GM10266 (cell line): ENCODE measurements around the gene ANKFN1.

Experiments
- DNase-seq: peaks from one replicate; pipeline ENCODE4 v3.0.0; 2012; ENCODE audit errors: extremely low spot score
- TF ChIP-seq, protein P1 (sequence below): IDR thresholded peaks from 2 replicates; pipeline ENCODE4 v1.5.1; 2012; ENCODE audit warnings: mild to moderate bottlenecking, low read depth; ENCODE audit not compliant: control insufficient read depth, insufficient read depth; ENCODE audit errors: missing control alignments

ANKFN1 gene

DNA sequence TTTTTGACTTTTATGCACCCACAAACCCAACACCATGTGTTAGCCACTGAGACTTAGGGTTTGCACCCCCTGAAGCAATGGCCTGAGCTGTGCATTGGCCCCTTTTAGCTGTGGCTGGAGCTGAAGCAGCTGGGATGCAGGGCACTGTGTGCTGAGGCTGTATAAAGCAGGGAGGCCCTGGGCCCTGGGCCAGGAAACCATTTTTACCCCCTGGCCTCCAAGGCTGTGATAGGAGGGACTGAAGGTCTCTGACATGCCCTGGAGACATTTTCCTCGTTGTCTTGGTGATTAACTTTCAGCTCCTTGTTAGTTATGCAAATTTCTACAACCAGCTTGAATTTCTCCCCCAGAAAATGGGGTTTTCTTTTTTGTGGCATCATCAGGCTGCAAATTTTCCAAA lies 6.7 kb upstream of the ANKFN1 start:
- no peak for DNase-seq
- TF ChIP-seq, protein P1, sequence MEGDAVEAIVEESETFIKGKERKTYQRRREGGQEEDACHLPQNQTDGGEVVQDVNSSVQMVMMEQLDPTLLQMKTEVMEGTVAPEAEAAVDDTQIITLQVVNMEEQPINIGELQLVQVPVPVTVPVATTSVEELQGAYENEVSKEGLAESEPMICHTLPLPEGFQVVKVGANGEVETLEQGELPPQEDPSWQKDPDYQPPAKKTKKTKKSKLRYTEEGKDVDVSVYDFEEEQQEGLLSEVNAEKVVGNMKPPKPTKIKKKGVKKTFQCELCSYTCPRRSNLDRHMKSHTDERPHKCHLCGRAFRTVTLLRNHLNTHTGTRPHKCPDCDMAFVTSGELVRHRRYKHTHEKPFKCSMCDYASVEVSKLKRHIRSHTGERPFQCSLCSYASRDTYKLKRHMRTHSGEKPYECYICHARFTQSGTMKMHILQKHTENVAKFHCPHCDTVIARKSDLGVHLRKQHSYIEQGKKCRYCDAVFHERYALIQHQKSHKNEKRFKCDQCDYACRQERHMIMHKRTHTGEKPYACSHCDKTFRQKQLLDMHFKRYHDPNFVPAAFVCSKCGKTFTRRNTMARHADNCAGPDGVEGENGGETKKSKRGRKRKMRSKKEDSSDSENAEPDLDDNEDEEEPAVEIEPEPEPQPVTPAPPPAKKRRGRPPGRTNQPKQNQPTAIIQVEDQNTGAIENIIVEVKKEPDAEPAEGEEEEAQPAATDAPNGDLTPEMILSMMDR: no peak

DNA sequence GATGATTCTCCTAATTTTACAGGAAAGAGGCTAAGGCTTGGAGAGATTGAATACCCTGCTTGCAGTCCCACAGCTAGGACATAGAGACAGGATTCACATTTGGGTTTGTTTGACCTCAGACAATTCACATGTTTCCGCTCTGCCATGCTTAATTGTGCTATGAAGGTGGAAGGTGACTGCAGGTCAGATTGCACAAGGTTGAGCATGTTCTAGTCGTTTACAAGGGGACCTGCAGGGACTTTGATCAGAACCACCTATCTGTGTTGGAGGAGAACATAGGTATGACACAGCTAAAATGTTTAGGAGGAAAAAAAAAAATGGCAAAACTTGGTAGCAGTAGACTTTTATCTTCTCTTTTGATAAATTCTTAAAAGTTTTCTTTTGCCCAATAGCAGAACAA lies 4.9 kb upstream of the ANKFN1 start:
- no peak for DNase-seq
- TF ChIP-seq, protein P1: no peak

DNA sequence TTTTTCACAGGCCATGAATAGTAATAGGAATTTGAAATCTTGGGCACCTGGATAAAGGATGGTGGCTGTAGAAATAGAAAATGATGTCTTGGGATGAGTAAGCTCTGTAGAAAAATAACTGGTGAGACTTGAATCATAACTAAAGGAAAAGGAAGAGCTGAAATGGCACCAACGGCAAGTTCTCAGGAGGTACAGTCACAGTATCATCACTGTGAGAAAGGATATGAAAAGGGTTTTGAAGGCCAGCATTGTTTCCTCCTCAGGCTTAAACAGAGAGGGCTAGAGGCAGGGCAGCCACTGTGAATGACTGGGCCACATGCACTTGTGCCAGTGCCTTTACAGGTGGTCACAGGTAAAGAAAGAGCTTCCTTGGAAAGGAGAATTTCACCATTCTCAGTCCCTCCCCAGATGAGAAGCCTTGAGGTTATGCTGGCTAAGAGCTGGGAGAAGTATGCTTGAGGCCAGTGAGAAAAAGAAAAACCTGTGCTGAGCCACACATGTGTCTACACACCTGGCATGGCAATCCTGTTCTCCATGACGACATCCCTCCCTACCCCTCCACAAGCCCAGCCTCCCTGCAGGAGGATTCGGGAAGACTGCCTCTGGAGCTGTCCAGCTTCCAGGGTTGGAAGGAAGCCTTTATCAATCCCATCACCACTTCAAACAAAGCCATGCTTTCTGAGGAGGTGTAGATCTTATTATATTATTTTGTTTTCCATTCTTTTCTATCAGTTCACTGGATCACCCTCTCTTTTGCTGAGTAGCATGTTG lies 3.8 kb upstream of the ANKFN1 start:
- TF ChIP-seq, protein P1: no peak
- no peak for DNase-seq

DNA sequence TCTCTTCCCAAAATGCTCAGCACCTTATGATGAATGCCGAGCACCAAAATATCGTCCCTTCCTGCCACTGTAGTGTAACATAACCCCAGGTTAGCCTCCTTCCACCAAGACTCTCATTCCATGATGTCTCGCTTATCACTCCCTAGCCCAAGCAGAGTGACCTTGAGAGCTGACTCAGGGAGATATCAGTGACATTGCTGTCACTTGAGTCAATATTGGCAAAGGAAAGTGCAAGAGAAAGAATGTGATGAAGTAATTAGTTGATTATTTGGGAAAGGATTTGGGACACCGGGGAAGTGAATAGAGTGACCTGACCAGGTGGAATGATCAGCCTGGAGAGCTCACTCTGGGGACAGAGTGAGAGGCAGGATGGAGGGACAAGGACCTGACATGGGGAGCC lies 2.6 kb upstream of the ANKFN1 start:
- no peak for DNase-seq

DNA sequence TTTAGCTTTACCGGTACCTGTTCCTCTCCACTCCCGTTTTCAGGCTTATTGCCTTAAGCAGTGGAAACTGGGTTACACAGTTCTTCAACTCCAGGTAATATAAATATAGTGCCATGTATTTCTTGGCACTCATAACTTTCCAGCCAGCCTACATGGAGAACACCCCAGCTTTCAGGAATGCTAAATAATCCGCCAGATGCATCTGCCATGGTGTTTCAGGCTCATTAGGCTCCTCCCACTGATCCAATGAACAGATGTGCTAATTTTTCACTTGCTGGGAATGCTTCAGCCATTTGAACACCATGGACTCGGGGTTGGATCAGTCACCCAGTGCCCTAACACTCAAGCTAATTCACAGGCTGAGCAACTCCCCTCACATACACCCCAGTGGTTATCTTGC lies 4.6 kb downstream of the ANKFN1 start:
- TF ChIP-seq, protein P1: no peak
- DNase-seq: no peak

More for the DNA sequence above, 2.6 kb upstream of the ANKFN1 start:
- TF ChIP-seq, protein P1: no peak

DNA sequence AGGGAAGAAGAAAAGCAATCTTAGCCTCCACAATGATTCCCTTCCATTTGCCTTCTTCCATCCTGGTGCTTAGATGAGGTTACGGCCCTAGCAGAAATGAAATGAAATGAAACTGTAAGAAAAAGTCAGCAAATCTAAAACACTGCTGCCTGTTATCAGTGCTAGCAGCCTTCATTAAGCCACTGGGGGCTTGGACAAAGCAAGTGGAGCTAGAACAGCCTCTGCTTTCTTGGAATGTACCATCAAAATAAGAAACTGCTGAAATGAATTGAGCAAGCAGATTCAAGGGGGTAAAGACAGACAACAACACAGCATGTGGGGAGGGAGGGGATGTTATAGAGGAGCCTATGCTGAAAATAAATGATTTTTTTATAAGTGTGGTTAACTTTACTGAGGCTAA lies 5.1 kb downstream of the ANKFN1 start:
- no peak for DNase-seq
- TF ChIP-seq, protein P1: no peak

DNA sequence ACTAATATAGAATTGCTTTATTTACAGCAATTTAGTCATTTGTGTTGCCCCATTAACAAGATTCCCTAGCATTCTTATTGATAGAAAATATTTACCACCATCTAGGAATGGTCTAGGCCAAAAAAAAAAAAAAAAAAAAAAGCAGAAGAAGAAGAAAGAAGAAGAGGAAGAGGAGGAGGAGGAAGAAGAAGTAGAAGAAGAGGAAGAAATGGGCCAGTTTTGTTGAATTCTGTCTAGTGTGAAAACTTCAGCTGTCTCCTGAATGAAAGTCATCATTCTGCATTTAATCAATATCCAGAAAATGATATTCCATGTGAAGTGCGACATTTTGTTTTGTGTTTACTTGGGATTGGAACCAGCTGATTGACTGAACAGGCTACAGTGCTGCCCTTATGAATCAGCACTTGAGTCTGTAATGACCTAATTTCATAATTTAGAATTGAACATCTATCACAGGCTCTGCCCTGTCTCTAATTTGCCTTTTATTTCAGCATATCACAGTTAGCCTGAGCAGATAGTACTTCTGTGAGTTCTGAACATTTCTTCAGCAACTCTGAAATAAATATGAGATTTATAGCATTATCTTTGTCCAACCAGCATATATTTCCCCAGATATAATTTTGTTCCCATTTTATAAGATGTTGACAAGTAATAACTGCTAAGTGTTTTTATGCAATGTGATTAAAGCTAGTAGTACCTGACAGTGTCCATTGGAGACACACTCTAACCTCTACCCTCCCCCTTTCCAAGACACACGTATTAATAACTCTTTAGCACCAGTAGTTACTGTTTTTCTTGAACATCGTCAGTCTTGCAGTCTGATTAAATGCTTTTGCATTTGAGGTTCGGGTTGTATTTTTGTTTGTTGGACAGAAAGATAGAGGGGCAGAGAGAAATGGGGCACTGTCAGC lies 5.9 kb downstream of the ANKFN1 start:
- TF ChIP-seq, protein P1: no peak
- no peak for DNase-seq
